Stimulated activated CD4-positive, alpha-beta T cell treated with anti-CD3 and anti-CD28 coated beads, Interleukin-4, amount 100 ng/mL, for 24 hours (primary cell): ENCODE results near the gene TAF15.
A peak's percentile ranks its signal among the peaks of the same experiment; 100 is the strongest.

Source experiments
- DNase-seq: peaks from one replicate; pipeline ENCODE4 v3.0.0-alpha.2; 2020

TAF15 gene

GRCh38 chr17:35808962-35809854 lies at the start of gene TAF15:
Gene TAF15 (plus strand): TSS chr17:35809484. CDS start chr17:35809570, 86 bp downstream.
- DNase-seq = peak; percentile 96

- DNase-seq = no peak
These were observed 48.7 kb upstream of the TAF15 start, which contains the start of gene C17orf50 for GRCh38 chr17:35760587-35760986. Gene C17orf50 (plus strand): TSS chr17:35760887. CDS start chr17:35760942, 55 bp downstream.

- DNase-seq = no peak
These were observed 47.7 kb upstream of the TAF15 start for GRCh38 chr17:35761601-35762000.

GRCh38 chr17:35763767-35764122 lies 45.5 kb upstream of the TAF15 start:
- no peak for DNase-seq

- DNase-seq = peak; percentile 87
These were observed 44.9 kb upstream of the TAF15 start for GRCh38 chr17:35764123-35764991.

GRCh38 chr17:35765086-35765710 lies 44.1 kb upstream of the TAF15 start:
- no peak for DNase-seq

GRCh38 chr17:35765756-35766488 lies 43.4 kb upstream of the TAF15 start:
- DNase-seq = no peak

GRCh38 chr17:35766489-35766877 lies 42.8 kb upstream of the TAF15 start:
- DNase-seq = no peak

GRCh38 chr17:35766903-35767510 lies 42.3 kb upstream of the TAF15 start:
- peak; percentile 36 for DNase-seq

GRCh38 chr17:35768797-35769196 lies 40.5 kb upstream of the TAF15 start:
- DNase-seq = no peak

GRCh38 chr17:35769895-35770486 lies 39.3 kb upstream of the TAF15 start:
- no peak for DNase-seq

GRCh38 chr17:35773129-35773528 lies 36.2 kb upstream of the TAF15 start:
- DNase-seq = no peak

- no peak for DNase-seq
These were observed 35.4 kb upstream of the TAF15 start for GRCh38 chr17:35773679-35774425.

- no peak for DNase-seq
These were observed 34.8 kb upstream of the TAF15 start for GRCh38 chr17:35774499-35774898.

GRCh38 chr17:35775039-35775438 lies 34.2 kb upstream of the TAF15 start:
- no peak for DNase-seq

- no peak for DNase-seq
These were observed 33.7 kb upstream of the TAF15 start for GRCh38 chr17:35775583-35775982.

GRCh38 chr17:35778641-35779196 lies 30.6 kb upstream of the TAF15 start:
- no peak for DNase-seq

- no peak for DNase-seq
These were observed 28.3 kb upstream of the TAF15 start for GRCh38 chr17:35780950-35781349.

- DNase-seq = no peak
These were observed 24.4 kb upstream of the TAF15 start for GRCh38 chr17:35784895-35785294.

GRCh38 chr17:35786941-35787432 lies 22.3 kb upstream of the TAF15 start:
- no peak for DNase-seq
